Upper lobe of left lung (tissue), 6 donors: Measurements from ENCODE around the gene MIEF1. TPM values are rescaled to one million over a fixed set of nuclear protein-coding genes. Genes with fewer than 3 reads are reported as not detected.

ENCODE experiments used
- ATAC-seq, 2 donors: fragments of 200-7000 bp; cut with Tn5 transposase; one replicate each; pipeline ENCODE4 v1.9.1; 2022; ENCODE audit warnings: mild to moderate bottlenecking in 2 of 2, moderate library complexity in 2 of 2; ENCODE audit not compliant: low FRiP score in 2 of 2
- DNase-seq, 2 donors: peaks; one replicate each; pipeline ENCODE4 v3.0.0-alpha.2; 2019 to 2020
- H3K27ac ChIP-seq, 4 donors: fragments of 200-600 bp; sonication (generic); one replicate each; pipeline ENCODE4 v1.5.1; 2016 to 2019
- H3K27me3 ChIP-seq, 4 donors: fragments of 200-600 bp; sonication (generic); one replicate each; pipeline ENCODE4 v1.5.1; 2017 to 2019
- H3K36me3 ChIP-seq, 4 donors: fragments of 200-600 bp; sonication (generic); one replicate each; pipeline ENCODE4 v1.5.1; 2016 to 2019
- H3K4me1 ChIP-seq, 4 donors: fragments of 200-600 bp; sonication (generic); one replicate each; pipeline ENCODE4 v1.5.1; 2018 to 2019
- H3K4me3 ChIP-seq, 4 donors: fragments of 200-600 bp; sonication (generic); one replicate each; pipeline ENCODE4 v1.5.1; 2017 to 2019; ENCODE audit warnings: mild to moderate bottlenecking in 2 of 4, moderate library complexity in 1 of 4
- H3K9me3 ChIP-seq, 4 donors: fragments of 200-600 bp; sonication (generic); one replicate each; pipeline ENCODE4 v1.5.1; 2018 to 2019
- CTCF ChIP-seq, 6 experiments: fragments of 450-650 bp in 4 of 6; fragments of 200-600 bp in 2 of 6; sonication (generic) in 2 of 6; IDR thresholded peaks; one replicate each; pipeline ENCODE4 v1.5.1; 2016 to 2019; ENCODE audit warnings: antibody characterized with exemption in 6 of 6
- EP300 ChIP-seq, 4 donors: sonication (generic); formaldehyde crosslinking; IDR thresholded peaks; one replicate each; pipeline ENCODE4 v1.5.1; 2017; ENCODE audit warnings: antibody characterized with exemption in 4 of 4, control low read depth in 2 of 4
- POLR2A ChIP-seq, 4 donors: fragments of 450-650 bp; IDR thresholded peaks; one replicate each; pipeline ENCODE4 v1.5.1; 2016 to 2017; ENCODE audit warnings: antibody characterized with exemption in 4 of 4, mild to moderate bottlenecking in 2 of 4
- POLR2AphosphoS5 ChIP-seq, 2 donors: sonication (generic); formaldehyde crosslinking; IDR thresholded peaks; one replicate each; pipeline ENCODE4 v1.5.1; 2017; ENCODE audit warnings: antibody characterized with exemption in 2 of 2
- WGBS, 2 donors: methylation state at CpG; one replicate each; pipeline ENCODE4 v1.1.5; 2017 to 2018; 5-methylcytosine and 5-hydroxymethylcytosine counted together
- total RNA-seq, 6 donors: library from RNA; depleted of rRNA in 4 of 6; stranded (reverse); fragments of >200 nt in 4 of 6; gene quantifications; one replicate each; pipeline versions ENCODE4 v1.1.0 to v1.2.1, GENCODE V29; 2016 to 2021
- donor health status: DM: no; HTN: no; CAD: no; lungs with moderate emphysema.
- donor health status: DM: no; HTN: yes; CAD: no; lungs with severe emphysema.

The MIEF1 gene
- total RNA-seq, 6 donors from 2014 or later, result 10.5 to 35.3 (median 25.6) TPM

GRCh38 chr22:39494471-39495120, 7.5 kb upstream of the MIEF1 start:
- Histone ChIP-seq H3K4me3 (no peak overlapping the region), H3K27ac (peak overlapping the region in 2 of 4 donors; percentile 37 to 48), H3K9me3 (no peaks in the 10 kb centered on the region), H3K27me3 (no peaks in the 10 kb centered on the region), H3K36me3 (no peaks in the 10 kb centered on the region), H3K4me1 (peaks cover 13 to 24% (median 17%) of the 10 kb centered on the region in 4 donors)
- ATAC-seq, result no peak
- DNase-seq, result peak in 1 of 2 donors; percentile 64
- WGBS, 2 donors, result 75 to 81% methylated on average over 8 to 10 of the region's 10 CpGs
- TF ChIP-seq EP300 (IDR thresholded peaks at IDR 0.05) (peak in 1 of 4 donors; percentile 55), CTCF (IDR thresholded peaks at IDR 0.05) (no peak)

- Histone ChIP-seq H3K27me3 (no peaks in the 10 kb centered on the region), H3K9me3 (no peaks in the 10 kb centered on the region), H3K36me3 (no peaks in the 10 kb centered on the region), H3K27ac (peak overlapping the region in 3 of 4 donors; percentile 37 to 58 (median 58)), H3K4me3 (no peak overlapping the region), H3K4me1 (peaks cover 13 to 26% (median 20%) of the 10 kb centered on the region in 4 donors)
- WGBS, 2 donors, result 40 to 45% methylated on average over 13 of the region's 13 CpGs
- TF ChIP-seq EP300 (IDR thresholded peaks at IDR 0.05) (no peak), CTCF (IDR thresholded peaks at IDR 0.05) (peak; percentile 67 to 81 (median 73)), POLR2AphosphoS5 (IDR thresholded peaks at IDR 0.05) (no peak), POLR2A (IDR thresholded peaks at IDR 0.05) (no peak)
- DNase-seq (peak in 1 of 2 donors; percentile 78), ATAC-seq (peak; percentile 83 to 84)
Measured at GRCh38 chr22:39496131-39496838, 5.8 kb upstream of the MIEF1 start.

GRCh38 chr22:39497429-39497828, 4.7 kb upstream of the MIEF1 start:
- H3K4me1 ChIP-seq, result peaks cover 20 to 31% (median 27%) of the 10 kb centered on the region in 4 donors
- ATAC-seq, result no peak
- WGBS, 2 donors, result 86% methylated on average over 8 of the region's 8 CpGs
- H3K27ac ChIP-seq, result peak overlapping the region in 1 of 4 donors; percentile 19
- no peaks in the 10 kb centered on the region for H3K36me3 ChIP-seq
- DNase-seq, result no peak
- no peaks in the 10 kb centered on the region for H3K9me3 ChIP-seq
- no peaks in the 10 kb centered on the region for H3K27me3 ChIP-seq
- no peak for TF ChIP-seq POLR2AphosphoS5 (IDR thresholded peaks at IDR 0.05)
- TF ChIP-seq EP300 (IDR thresholded peaks at IDR 0.05), result no peak
- TF ChIP-seq CTCF (IDR thresholded peaks at IDR 0.05), result no peak
- no peak for TF ChIP-seq POLR2A (IDR thresholded peaks at IDR 0.05)
- no peak overlapping the region for H3K4me3 ChIP-seq

- ATAC-seq, result no peak
- Histone ChIP-seq H3K36me3 (no peaks in the 10 kb centered on the region), H3K27me3 (no peaks in the 10 kb centered on the region), H3K4me3 (no peak overlapping the region), H3K27ac (peak overlapping the region in 2 of 4 donors; percentile 19 to 37), H3K4me1 (peaks cover 25 to 36% (median 32%) of the 10 kb centered on the region in 4 donors), H3K9me3 (no peaks in the 10 kb centered on the region)
- no peak for DNase-seq
- 52 to 78% methylated on average over 2 of the region's 2 CpGs for WGBS, 2 donors
- no peak for TF ChIP-seq POLR2A (IDR thresholded peaks at IDR 0.05)
- no peak for TF ChIP-seq EP300 (IDR thresholded peaks at IDR 0.05)
- no peak for TF ChIP-seq POLR2AphosphoS5 (IDR thresholded peaks at IDR 0.05)
- no peak for TF ChIP-seq CTCF (IDR thresholded peaks at IDR 0.05)
Measured at GRCh38 chr22:39498368-39498767, 3.7 kb upstream of the MIEF1 start.
